NCI-H146 (cell line): ENCODE measurements around the gene CGNL1.

ENCODE experiments used
- DNase-seq: peaks from one replicate; lab custom pipeline; 2025; lab: John Stamatoyannopoulos, UW

The CGNL1 gene

GRCh38 chr15:57388464-57388863, 12.2 kb downstream of the CGNL1 start:
- DNase-seq, result no peak

DNA sequence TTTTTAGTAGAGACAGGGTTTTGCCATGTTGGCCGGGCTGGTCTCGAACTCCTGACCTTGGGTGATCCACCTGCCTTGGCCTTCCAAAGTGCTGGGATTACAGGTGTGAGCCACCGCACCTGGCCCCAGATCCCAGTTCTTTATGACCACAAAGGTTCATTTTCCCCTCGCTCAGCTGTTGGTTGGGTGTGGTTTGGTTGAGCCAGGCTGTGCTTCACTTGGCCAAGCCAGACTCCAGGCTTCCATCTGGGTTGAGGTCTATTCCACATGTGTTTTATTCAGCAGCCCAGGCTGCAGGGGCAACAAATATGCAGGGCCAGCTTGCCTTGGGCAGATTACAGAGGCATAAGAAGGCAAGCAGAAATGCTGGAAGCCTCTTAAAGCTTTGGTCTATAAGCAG, 13.7 kb downstream of the CGNL1 start:
- DNase-seq, result no peak

DNA sequence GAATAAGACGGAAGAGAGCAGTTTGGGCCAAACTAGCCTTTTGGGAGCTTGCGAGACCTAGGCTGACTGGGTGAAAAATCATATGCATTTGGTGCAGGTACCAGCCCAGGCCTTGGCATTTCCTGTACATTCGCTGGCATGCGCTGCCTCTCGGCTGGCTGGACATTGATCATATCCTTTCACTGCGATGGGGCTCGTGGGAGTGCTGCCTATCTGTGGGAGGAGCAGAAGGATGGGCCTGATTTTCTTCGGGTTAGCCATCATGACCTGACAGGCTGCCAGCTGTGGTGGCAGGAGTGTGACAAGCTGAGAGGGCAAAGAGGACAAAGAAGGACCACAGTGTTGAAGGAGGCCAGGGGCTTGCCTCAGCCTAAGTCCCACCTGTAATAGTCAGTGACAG, 14.3 kb downstream of the CGNL1 start:
- no peak for DNase-seq

DNA sequence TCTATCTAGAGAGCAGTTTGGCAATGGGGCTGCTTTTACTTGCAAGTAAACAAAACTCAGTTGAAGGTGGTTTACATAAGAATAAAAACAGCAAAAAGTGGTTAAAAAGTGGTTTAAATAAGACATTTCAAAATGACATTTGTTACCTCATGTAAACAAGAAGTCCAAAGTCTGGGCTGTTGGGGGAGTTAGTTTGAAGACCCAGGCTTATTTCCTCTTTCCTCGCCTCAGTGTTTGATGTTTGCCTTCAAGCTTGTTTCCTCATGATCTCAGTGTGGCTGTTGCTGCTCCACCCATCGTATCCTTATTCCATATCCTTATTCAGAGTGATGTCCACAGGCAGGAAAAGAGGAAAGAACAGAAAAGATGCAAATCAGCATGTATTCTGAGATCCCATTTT, 15.2 kb downstream of the CGNL1 start:
- DNase-seq, result no peak

- no peak for DNase-seq
Measured at GRCh38 chr15:57393061-57393460, 16.8 kb downstream of the CGNL1 start.

DNA sequence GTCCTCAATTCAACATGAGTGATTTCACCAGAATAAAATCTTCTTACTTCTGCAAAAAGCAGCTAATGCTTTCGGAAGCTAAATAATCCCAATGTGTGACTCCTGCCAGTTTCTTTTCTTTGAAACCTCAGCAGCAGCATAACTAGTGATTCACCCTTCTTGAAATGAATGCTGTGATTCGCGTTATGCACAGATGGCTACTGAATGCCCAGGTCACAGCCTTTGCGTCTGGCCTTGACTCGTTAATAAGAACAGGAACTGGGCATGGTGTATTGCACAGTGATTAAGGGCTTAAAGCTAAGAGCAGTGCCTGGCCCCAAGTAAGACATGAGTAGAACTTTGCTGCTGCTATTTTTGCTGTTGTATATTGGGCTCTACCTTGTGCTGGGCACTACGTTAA, 19.0 kb downstream of the CGNL1 start:
- no peak for DNase-seq

DNA sequence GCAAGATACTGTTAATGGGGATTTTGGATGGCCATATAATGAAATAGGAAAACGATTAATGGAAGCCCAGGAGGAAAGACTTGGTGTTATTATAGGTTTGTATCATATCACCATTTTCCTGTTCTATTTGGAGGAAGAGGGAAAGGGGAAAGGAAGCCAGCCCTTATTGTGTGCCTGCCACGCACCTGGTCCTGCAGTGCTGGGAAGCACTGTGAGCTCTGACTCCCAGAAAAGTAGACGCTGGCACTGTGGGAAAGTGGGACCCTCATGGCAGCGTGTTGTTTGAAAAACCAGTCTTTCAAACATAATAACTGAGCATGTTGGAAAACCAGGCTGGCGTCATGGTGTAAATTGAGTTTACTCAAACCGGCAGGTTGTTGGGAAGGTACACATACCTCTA, 22.0 kb downstream of the CGNL1 start:
- DNase-seq, result peak; percentile 66

GRCh38 chr15:57401546-57401945, 25.2 kb downstream of the CGNL1 start:
- DNase-seq, result no peak

DNA sequence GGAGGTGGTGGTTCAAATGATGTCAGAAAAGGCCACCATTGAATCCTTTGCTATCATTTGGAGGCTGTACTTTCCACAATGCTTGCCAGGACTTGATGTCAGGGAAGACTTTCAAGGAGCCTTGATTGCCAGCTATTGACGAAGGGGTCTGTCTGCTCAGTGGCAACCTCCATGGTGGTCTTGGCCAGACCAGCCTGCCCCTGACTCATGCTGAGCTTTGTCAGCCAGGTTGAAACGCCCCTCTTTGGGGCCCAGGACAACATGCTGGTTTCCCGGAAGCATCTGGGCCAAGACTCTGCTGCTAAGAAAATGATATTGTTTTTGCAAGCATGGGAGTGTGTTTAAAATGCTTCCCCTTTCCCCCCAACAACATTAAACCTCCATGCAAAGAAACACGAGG, 26.7 kb downstream of the CGNL1 start:
- no peak for DNase-seq

- DNase-seq, result no peak
Measured at GRCh38 chr15:57403566-57404325, 27.4 kb downstream of the CGNL1 start.

DNA sequence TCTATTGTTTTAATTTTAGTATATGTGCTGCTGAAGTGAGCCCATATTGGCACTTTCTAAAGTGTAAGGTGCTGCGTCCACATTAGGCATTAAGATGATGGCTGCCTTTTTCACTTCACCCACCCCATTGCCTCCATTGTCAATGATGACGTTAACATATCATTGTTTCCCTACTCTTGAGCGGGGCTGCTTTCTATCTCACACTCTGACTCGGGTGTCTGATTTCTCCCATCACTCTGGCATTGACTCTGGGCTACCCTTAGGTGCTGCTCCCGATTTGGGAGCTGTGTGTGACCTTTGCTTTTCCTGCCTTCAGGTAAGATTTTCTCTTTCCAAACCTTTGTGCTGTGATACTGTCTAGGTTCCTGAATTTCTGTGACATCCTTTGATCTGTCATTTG, 28.8 kb downstream of the CGNL1 start:
- no peak for DNase-seq

- no peak for DNase-seq
Measured at GRCh38 chr15:57406062-57406772, 29.9 kb downstream of the CGNL1 start.

DNA sequence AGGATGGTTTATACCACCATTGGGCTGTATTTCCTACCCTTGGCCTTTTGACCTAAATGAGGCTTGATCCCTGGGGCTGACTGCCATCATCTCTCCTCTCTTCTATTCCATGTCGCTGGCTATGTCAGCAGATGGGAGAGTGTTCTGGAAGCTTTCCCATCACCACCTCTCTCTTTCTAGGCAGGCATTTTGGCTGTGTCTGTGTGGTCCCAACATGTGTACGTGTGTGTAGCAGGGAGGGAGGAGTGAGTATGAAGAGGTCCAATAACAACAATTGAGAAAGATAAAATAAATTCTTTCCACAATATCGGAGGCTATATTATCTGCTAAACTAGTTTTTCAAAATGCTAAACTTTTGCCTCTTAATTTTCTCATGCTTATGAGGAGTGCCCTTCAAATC, 34.1 kb downstream of the CGNL1 start:
- DNase-seq, result no peak

DNA sequence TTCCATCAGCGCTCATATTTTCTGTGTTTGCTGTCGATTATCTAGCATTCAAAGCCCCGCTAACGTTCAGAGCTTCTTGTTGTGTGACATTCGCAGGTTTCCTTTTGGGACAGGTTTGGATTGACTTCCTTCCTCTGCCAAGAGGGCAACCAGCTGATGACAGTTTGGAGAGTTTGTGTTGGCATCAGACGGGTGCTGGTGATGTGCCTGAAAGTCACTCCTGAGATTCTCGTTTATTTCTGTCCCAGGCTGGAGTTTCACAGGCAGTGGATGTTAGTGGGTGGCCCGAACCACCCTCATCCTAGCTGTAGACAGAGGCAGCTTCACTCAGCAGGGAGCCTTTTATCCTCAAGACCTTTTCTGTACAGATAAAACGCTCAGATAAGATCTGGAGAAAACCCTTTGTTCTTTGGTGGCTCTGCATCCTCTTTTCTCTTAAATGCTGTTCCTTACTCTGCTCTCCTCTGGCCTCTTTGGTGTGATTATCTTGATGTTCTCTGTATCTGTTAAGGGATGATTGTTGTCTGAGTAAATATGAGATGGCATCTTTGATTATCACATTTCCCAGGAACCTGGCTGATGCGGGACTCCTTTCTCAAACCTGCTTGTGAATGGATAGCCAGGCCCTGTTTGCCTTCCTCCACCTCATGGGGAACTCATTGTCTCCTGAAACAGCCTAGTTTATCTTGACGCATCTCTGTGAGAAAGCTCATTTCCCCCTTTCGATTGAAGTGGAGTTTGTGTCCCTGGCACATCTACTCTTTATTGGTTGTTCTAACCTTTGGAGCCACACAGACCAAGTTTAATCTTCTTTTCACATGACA, 35.9 kb downstream of the CGNL1 start:
- peak; percentile 71 for DNase-seq

- DNase-seq, result no peak
Measured at GRCh38 chr15:57415602-57416001, 39.3 kb downstream of the CGNL1 start.

DNA sequence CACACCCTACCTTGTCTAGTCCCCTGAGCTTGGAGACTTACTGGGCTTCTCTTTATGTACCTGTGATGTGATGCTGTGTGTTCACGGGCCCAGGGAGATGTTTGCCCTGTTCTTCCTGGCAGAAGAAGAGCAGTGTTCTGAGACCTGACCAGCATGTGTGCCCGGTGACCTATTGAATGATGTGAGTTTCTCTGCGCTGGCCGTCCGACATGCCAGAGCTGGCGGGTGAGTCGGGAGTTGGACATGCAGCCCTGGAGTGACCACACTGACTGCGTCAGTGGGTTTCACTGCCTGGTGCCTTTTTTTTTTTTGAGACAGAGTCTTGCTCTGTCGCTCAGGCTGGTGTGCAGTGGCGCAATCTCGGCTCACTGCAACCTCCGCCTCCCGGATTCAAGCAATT, 42.3 kb downstream of the CGNL1 start:
- no peak for DNase-seq

GRCh38 chr15:57419335-57419734, 43.0 kb downstream of the CGNL1 start:
- DNase-seq, result no peak

GRCh38 chr15:57421110-57421509, 44.8 kb downstream of the CGNL1 start:
- no peak for DNase-seq

- DNase-seq, result no peak
Measured at GRCh38 chr15:57421551-57421950, 45.2 kb downstream of the CGNL1 start.

DNA sequence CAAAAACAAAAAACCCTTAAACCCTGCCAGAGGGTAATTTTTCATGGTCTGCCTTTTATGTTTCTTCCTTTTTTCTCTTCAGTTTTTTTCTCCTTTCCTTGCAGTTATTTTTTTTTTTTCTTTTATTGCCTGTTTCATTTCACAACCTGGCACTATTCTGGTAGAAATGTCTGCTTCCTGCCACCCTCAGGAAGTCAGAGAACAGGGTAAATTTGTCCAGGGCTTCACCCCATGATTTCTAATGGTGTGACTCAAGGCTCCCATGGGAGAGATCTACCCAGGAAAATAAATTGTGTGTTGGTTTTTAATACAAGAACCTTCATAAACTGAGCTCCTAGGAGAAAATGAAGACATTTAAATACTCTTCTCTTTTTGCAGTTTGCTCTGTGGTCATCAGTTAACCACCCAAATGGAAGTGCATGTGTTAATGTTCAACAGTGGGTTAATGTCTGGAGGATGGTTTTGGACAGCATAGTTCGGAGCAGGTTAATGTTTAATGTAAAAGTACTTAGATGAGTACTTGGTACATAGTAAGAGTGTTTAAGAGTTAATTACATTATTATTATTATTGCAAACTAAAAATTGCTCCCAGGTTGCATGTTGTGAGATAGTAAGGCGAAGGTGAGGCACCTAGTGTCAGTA, 45.9 kb downstream of the CGNL1 start:
- DNase-seq, result no peak

GRCh38 chr15:57423599-57424140, 47.4 kb downstream of the CGNL1 start:
- no peak for DNase-seq
